Measurements from ENCODE around the gene TRIM25. TPM values are rescaled to one million over a fixed set of nuclear protein-coding genes. Genes with fewer than 3 reads are reported as not detected.

TRIM25 gene
- total RNA-seq, 4 donors from 2014 or later, result 36.2 to 73.6 (median 41.2) TPM

- no peak for TF ChIP-seq CTCF (IDR thresholded peaks at IDR 0.05; ENCODE audit: low read depth)
Measured at GRCh38 chr17:56885312-56885657, 28.6 kb downstream of the TRIM25 start.

- TF ChIP-seq CTCF (IDR thresholded peaks at IDR 0.05; ENCODE audit: low read depth), result no peak
Measured at GRCh38 chr17:56884483-56885311, 29.2 kb downstream of the TRIM25 start.

- no peak for TF ChIP-seq CTCF (IDR thresholded peaks at IDR 0.05; ENCODE audit: low read depth)
Measured at GRCh38 chr17:56883616-56884015, 30.2 kb downstream of the TRIM25 start.

GRCh38 chr17:56881685-56882295 lies 32.1 kb downstream of the TRIM25 start:
- no peak for TF ChIP-seq CTCF (IDR thresholded peaks at IDR 0.05; ENCODE audit: low read depth)

- TF ChIP-seq CTCF (IDR thresholded peaks at IDR 0.05; ENCODE audit: low read depth), result no peak
Measured at GRCh38 chr17:56880571-56880970, 33.3 kb downstream of the TRIM25 start.

- no peak for TF ChIP-seq CTCF (IDR thresholded peaks at IDR 0.05; ENCODE audit: low read depth)
Measured at GRCh38 chr17:56880133-56880532, 33.7 kb downstream of the TRIM25 start.

GRCh38 chr17:56879280-56879679 lies 34.6 kb downstream of the TRIM25 start:
- no peak for TF ChIP-seq CTCF (IDR thresholded peaks at IDR 0.05; ENCODE audit: low read depth)
